Cardiac muscle cell (in vitro differentiated cells and primary cell): ENCODE data around the gene ZMYM3. TPM values are rescaled to one million over a fixed set of nuclear protein-coding genes. Genes with fewer than 3 reads are reported as not detected.

Source experiments
- DNase-seq, 2 donors: peaks; one replicate each; pipeline versions ENCODE4 v3.0.0 to v3.0.0-alpha.2; 2010 to 2017; ENCODE audit warnings: low read depth in 1 of 2, low spot score in 1 of 2
- H3K27ac ChIP-seq: fragments of 200-600 bp; sonication (generic); 2 replicates; pipeline ENCODE4 v1.5.1; 2016
- H3K27me3 ChIP-seq: fragments of 200-600 bp; sonication (generic); 2 replicates; pipeline ENCODE4 v1.6.0; 2016; ENCODE audit warnings: control low read depth
- H3K36me3 ChIP-seq: fragments of 200-600 bp; sonication (generic); 2 replicates; pipeline ENCODE4 v1.5.1; 2016; ENCODE audit warnings: control low read depth
- H3K4me1 ChIP-seq: fragments of 200-600 bp; sonication (generic); 2 replicates; pipeline ENCODE4 v1.8.1; 2017; ENCODE audit warnings: low read depth, mild to moderate bottlenecking, mixed run types
- H3K4me3 ChIP-seq: fragments of 200-600 bp; sonication (generic); 2 replicates; pipeline ENCODE4 v1.5.1; 2016; ENCODE audit warnings: mild to moderate bottlenecking
- H3K9me3 ChIP-seq: fragments of 200-600 bp; sonication (generic); 2 replicates; pipeline ENCODE4 v1.5.1; 2017; ENCODE audit warnings: low read depth, mild to moderate bottlenecking, control low read depth
- polyA plus RNA-seq: library from polyadenylated mRNA; unstranded; fragments of >200 nt; fragmentation: Nextera tagmentation; extraction: Ambion mirVana; gene quantifications from 2 replicates; pipeline ENCODE4 v1.2.1, GENCODE V29; 2016
- total RNA-seq: library from RNA; depleted of rRNA; stranded (reverse); fragments of >200 nt; gene quantifications from 2 replicates; pipeline ENCODE4 v1.2.3, GENCODE V29; 2016
- TF ChIP-seq, protein P1 (sequence below): IDR thresholded peaks from 2 replicates; pipeline ENCODE4 v1.5.1; 2012; ENCODE audit warnings: low read depth, mild to moderate bottlenecking, low read length

ZMYM3 gene
- total and polyA plus RNA-seq, 2 experiments from 2014 or later: 24.8 to 112 TPM

DNA sequence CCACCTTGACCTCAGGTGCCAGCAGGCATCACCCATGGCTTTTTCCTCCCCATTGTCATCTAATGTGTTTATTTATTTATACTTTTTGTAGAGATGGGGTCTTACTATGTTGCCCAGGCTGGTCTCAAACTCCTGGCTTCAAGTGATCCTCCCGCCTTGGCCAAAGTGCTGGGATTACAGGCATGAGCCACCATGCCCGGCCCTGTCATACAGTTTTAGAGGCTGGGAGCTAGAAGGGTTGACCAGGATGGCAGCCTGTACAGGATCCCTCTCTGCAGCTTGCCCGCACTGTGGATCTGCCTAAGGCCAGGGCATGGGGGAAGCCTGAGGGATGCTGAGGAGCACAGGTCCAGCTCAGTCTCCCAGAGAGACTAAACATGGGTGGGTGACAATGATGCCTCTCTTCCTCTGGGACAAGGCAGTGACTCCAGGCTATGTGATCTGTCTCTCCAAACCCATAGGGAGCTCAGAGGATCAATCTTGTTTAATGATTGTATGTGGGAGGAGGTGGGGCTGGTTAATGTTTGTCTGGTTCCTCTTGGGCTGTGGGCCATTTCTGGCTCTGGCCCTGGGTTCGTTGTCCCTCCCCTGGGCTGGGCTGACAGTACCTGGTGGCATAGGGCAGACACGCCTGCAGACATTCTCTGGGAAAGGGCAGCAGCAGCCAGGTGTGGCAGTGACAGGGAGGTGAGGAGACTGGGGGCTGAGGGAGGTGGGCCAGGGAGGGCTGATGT lies 39.2 kb downstream of the ZMYM3 start:
- Histone ChIP-seq H3K27ac (no peak overlapping the region), H3K27me3 (no peaks in the 10 kb centered on the region), H3K4me1 (no peaks in the 10 kb centered on the region), H3K4me3 (no peak overlapping the region), H3K36me3 (no peaks in the 10 kb centered on the region), H3K9me3 (no peaks in the 10 kb centered on the region)
- TF ChIP-seq, protein P1, sequence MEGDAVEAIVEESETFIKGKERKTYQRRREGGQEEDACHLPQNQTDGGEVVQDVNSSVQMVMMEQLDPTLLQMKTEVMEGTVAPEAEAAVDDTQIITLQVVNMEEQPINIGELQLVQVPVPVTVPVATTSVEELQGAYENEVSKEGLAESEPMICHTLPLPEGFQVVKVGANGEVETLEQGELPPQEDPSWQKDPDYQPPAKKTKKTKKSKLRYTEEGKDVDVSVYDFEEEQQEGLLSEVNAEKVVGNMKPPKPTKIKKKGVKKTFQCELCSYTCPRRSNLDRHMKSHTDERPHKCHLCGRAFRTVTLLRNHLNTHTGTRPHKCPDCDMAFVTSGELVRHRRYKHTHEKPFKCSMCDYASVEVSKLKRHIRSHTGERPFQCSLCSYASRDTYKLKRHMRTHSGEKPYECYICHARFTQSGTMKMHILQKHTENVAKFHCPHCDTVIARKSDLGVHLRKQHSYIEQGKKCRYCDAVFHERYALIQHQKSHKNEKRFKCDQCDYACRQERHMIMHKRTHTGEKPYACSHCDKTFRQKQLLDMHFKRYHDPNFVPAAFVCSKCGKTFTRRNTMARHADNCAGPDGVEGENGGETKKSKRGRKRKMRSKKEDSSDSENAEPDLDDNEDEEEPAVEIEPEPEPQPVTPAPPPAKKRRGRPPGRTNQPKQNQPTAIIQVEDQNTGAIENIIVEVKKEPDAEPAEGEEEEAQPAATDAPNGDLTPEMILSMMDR: no peak
- DNase-seq: no peak

DNA sequence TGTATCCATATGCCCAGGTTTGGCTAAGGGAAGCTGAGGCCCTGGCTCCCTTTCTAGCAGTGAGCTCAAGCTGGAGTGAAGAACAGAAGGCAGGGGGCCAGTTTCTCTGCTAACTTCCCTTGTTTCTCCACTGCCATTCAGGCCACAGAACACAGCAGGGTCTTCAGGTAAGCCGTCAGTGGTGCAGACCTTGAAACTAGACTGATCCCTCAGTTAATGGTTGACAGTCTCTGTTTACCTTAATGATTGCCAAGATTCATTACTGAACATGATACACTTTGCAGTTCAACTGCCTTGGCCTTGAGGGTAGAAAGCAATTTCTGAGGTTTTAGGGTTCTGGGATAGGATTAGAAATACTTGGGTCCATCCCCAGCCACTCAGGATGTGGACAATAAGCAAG lies 39.8 kb downstream of the ZMYM3 start:
- H3K27me3 ChIP-seq: no peaks in the 10 kb centered on the region
- H3K36me3 ChIP-seq: no peaks in the 10 kb centered on the region
- H3K4me1 ChIP-seq: no peaks in the 10 kb centered on the region
- no peaks in the 10 kb centered on the region for H3K9me3 ChIP-seq
- DNase-seq: no peak
- TF ChIP-seq, protein P1: no peak
- no peak overlapping the region for H3K4me3 ChIP-seq
- no peak overlapping the region for H3K27ac ChIP-seq

DNA sequence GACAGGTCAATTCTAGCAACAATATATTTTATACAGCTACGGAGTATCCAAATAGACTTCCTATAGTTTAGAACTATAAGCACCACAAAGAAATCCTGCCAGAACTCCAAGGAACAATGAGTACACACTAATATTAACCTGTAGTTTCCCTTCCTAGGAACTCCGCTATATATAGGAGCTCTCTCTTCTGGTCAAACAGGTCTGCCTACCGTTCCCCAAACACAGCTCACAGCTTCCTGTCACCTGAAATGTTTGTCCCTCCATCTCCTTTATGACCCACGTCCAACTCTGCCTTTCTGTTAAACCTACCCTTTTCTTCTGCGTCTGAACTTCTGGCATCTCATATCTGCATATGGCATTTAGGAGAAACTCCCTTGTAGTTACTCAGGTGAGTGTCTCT lies 41.4 kb downstream of the ZMYM3 start:
- Histone ChIP-seq H3K27me3 (no peaks in the 10 kb centered on the region), H3K27ac (no peak overlapping the region), H3K36me3 (no peaks in the 10 kb centered on the region), H3K9me3 (no peaks in the 10 kb centered on the region), H3K4me3 (no peak overlapping the region), H3K4me1 (no peaks in the 10 kb centered on the region)
- DNase-seq: no peak
- TF ChIP-seq, protein P1: no peak

DNA sequence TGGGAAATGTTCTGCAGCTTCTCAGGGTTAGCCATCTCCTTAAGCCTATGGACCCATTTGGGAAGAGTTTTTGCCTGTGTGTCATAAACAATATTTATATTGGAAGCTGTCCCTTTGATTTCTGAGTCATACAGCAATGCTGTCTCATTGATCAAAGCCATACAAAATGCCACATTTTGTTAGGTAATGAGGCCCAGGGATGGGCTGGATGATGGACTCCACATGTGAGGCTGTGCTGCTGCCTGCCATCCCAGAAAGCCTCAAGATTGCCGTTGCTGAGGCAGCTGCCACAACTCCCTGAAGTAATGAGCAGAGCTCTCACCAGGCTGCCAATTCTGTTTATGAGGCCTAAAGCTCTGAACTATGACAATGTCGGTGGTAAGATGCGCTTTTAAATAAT lies 43.1 kb downstream of the ZMYM3 start:
- Histone ChIP-seq H3K4me1 (no peaks in the 10 kb centered on the region), H3K27me3 (no peaks in the 10 kb centered on the region), H3K4me3 (no peak overlapping the region), H3K36me3 (no peaks in the 10 kb centered on the region), H3K9me3 (no peaks in the 10 kb centered on the region), H3K27ac (no peak overlapping the region)
- DNase-seq: no peak
- TF ChIP-seq, protein P1: no peak

DNA sequence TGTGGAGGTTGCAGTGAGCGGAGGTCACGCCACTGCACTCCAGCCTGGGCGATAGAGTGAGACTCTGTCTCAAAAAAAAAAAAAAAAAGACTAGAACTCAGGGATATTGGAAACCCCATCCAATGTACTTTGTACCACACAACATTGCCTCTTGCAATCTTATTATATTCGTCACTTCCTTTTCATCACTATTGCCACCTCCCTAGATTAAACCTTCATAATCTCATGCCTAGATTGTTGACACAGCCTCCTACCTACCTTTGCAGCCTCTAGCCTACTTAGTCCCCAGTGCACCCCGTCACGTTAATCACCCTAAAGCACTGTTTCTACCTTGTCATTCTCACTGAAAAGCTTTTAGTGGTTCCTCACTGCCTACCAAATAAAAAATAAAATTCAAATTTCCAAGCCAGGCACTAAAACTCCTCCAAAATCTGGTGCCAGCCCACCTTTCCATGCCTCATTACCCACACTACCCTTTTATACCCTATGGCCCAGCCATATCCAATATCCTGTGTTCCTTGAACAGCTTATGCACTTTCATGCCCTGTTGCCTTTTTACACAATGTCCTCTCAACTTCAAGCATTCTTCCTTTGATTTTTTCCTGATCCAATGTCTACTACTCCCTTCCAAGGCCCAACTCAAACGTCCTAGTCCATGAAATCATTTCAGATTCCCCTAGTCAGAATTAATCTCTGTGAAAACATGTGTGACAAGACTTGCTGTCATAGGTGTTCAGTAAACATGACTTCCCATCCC lies 54.5 kb downstream of the ZMYM3 start:
- no peaks in the 10 kb centered on the region for H3K36me3 ChIP-seq
- no peak overlapping the region for H3K27ac ChIP-seq
- no peak overlapping the region for H3K4me3 ChIP-seq
- no peak for DNase-seq
- H3K9me3 ChIP-seq: no peaks in the 10 kb centered on the region
- TF ChIP-seq, protein P1: no peak
- H3K27me3 ChIP-seq: no peaks in the 10 kb centered on the region
- H3K4me1 ChIP-seq: no peaks in the 10 kb centered on the region
